Neural cell (in vitro differentiated cells): ENCODE measurements around the gene ZMYND11. TPM values are rescaled to one million over a fixed set of nuclear protein-coding genes. Genes with fewer than 3 reads are reported as not detected.

ENCODE experiments used
- H2AFZ ChIP-seq: fragments of 200-600, 300-800 bp; sonication (generic), shearing (Covaris generic); 2 replicates; pipeline ENCODE4 v1.6.0; 2014; ENCODE audit warnings: low read depth, mild to moderate bottlenecking, antibody characterized with exemption, low read length, moderate library complexity
- H3F3A ChIP-seq: fragments of 200-600 bp; shearing (Covaris generic); 2 replicates; pipeline ENCODE4 v1.6.1; 2016; ENCODE audit warnings: mild to moderate bottlenecking, moderate library complexity, mixed read lengths, antibody characterized with exemption, low read length; ENCODE audit not compliant: insufficient read depth, poor library complexity, severe bottlenecking
- H3K27ac ChIP-seq: fragments of 200-600, 300-800 bp; sonication (generic), shearing (Covaris generic); 2 replicates; pipeline ENCODE4 v1.5.1; 2014; ENCODE audit warnings: mild to moderate bottlenecking, low read length, moderate library complexity
- H3K27me3 ChIP-seq: fragments of 300-800, 200-600 bp; sonication (generic), shearing (Covaris generic); 2 replicates; pipeline ENCODE4 v1.6.0; 2014; ENCODE audit warnings: mild to moderate bottlenecking, low read depth, low read length, moderate library complexity; ENCODE audit not compliant: insufficient read depth
- H3K36me3 ChIP-seq: fragments of 300-800, 200-600 bp; sonication (generic), shearing (Covaris generic); 2 replicates; pipeline ENCODE4 v1.5.1; 2014; ENCODE audit warnings: mild to moderate bottlenecking, antibody characterized with exemption, low read length, moderate library complexity; ENCODE audit not compliant: insufficient read depth
- H3K4me2 ChIP-seq: fragments of 300-800, 200-600 bp; sonication (generic), shearing (Covaris generic); 2 replicates; pipeline ENCODE4 v1.6.0; 2014; ENCODE audit warnings: mild to moderate bottlenecking, low read length
- H3K4me3 ChIP-seq: fragments of 300-800, 200-600 bp; sonication (generic), shearing (Covaris generic); 2 replicates; pipeline ENCODE4 v1.5.1; 2014; ENCODE audit warnings: mild to moderate bottlenecking, low read length, moderate library complexity
- H3K79me2 ChIP-seq: fragments of 200-600 bp; shearing (Covaris generic); replicated peaks from 2 replicates; pipeline ENCODE4 v1.6.0; 2014; ENCODE audit warnings: mild to moderate bottlenecking, low read length, moderate library complexity; ENCODE audit not compliant: insufficient read depth
- H3K9ac ChIP-seq: fragments of 300-800, 200-600 bp; sonication (generic), shearing (Covaris generic); 2 replicates; pipeline ENCODE4 v1.6.1; 2016; ENCODE audit warnings: mild to moderate bottlenecking, low read length, mixed read lengths
- H3K9me2 ChIP-seq: fragments of 200-600 bp; shearing (Covaris generic); 2 replicates; pipeline ENCODE4 v1.6.1; 2016; ENCODE audit warnings: mild to moderate bottlenecking, low read length, mixed read lengths; ENCODE audit not compliant: insufficient read depth
- H3K9me3 ChIP-seq: fragments of 200-600, 300-800 bp; sonication (generic), shearing (Covaris generic); 2 replicates; pipeline ENCODE4 v1.6.1; 2016; ENCODE audit warnings: mild to moderate bottlenecking, mixed run types, low read length, moderate library complexity, mixed read lengths
- H4K20me1 ChIP-seq: fragments of 200-600 bp; shearing (Covaris generic); 2 replicates; pipeline ENCODE4 v1.6.1; 2016; ENCODE audit warnings: mild to moderate bottlenecking, mixed run types; ENCODE audit not compliant: insufficient read depth
- CTCF ChIP-seq: fragments of 450-650 bp; IDR thresholded peaks from 2 replicates; pipeline ENCODE4 v1.5.1; 2014; ENCODE audit warnings: antibody characterized with exemption, mild to moderate bottlenecking, moderate library complexity; ENCODE audit not compliant: poor library complexity, severe bottlenecking
- EP300 ChIP-seq: fragments of 450-650 bp; conservative IDR thresholded peaks from 2 replicates; pipeline ENCODE4 v1.6.1; 2014; ENCODE audit warnings: antibody characterized with exemption, mild to moderate bottlenecking, moderate library complexity; ENCODE audit not compliant: poor library complexity, severe bottlenecking
- EZH2 ChIP-seq: fragments of 200-600, 300-800 bp; shearing (Covaris generic), sonication (generic); IDR thresholded peaks from 2 replicates; pipeline ENCODE4 v1.6.1; 2014; ENCODE audit warnings: antibody characterized with exemption, low read length, borderline replicate concordance, mild to moderate bottlenecking; ENCODE audit not compliant: insufficient read depth, poor library complexity, severe bottlenecking
- MXI1 ChIP-seq: fragments of 450-650 bp; conservative IDR thresholded peaks from 2 replicates; pipeline ENCODE4 v1.6.1; 2014; ENCODE audit warnings: antibody characterized with exemption, mild to moderate bottlenecking; ENCODE audit not compliant: poor library complexity, severe bottlenecking
- POLR2AphosphoS5 ChIP-seq: IDR thresholded peaks from 2 replicates; pipeline ENCODE4 v1.6.1; 2012
- RAD21 ChIP-seq: fragments of 450-650 bp; conservative IDR thresholded peaks from 2 replicates; pipeline ENCODE4 v1.6.1; 2014; ENCODE audit warnings: antibody characterized with exemption, mild to moderate bottlenecking, moderate library complexity
- REST ChIP-seq: IDR thresholded peaks from 2 replicates; pipeline ENCODE4 v1.6.1; 2012; ENCODE audit warnings: borderline replicate concordance
- SMC3 ChIP-seq: fragments of 450-650 bp; conservative IDR thresholded peaks from 2 replicates; pipeline ENCODE4 v1.6.1; 2014; ENCODE audit warnings: antibody characterized with exemption, mild to moderate bottlenecking, moderate library complexity; ENCODE audit not compliant: poor library complexity
- TAF1 ChIP-seq: IDR thresholded peaks from 2 replicates; pipeline ENCODE4 v1.6.1; 2012; ENCODE audit warnings: low read depth
- polyA plus RNA-seq: library from polyadenylated mRNA; depleted of rRNA; stranded (reverse); fragments of >200 nt; gene quantifications from 2 replicates; pipeline ENCODE4 v1.2.3, GENCODE V29; 2014

The ZMYND11 gene
- polyA plus RNA-seq, 1 donor from 2014 or later, result 122 TPM

- Histone ChIP-seq H3K79me2 (no peaks in the 10 kb centered on the region), H4K20me1 (no peaks in the 10 kb centered on the region), H3K9me2 (no peaks in the 10 kb centered on the region), H3F3A (no peaks in the 10 kb centered on the region), H3K4me3 (no peak overlapping the region), H3K36me3 (peaks cover 16% of the 10 kb centered on the region), H3K9ac (no peak overlapping the region), H3K9me3 (no peaks in the 10 kb centered on the region), H3K27me3 (no peaks in the 10 kb centered on the region), H3K27ac (no peak overlapping the region), H2AFZ (no peak overlapping the region), H3K4me2 (no peak overlapping the region)
- no peak for TF ChIP-seq SMC3
These were observed 109.0 kb downstream of the ZMYND11 start for GRCh38 chr10:244227-244626.

GRCh38 chr10:246431-246830, 111.2 kb downstream of the ZMYND11 start:
- TF ChIP-seq CTCF (no peak), MXI1 (no peak), RAD21 (no peak), REST (no peak), TAF1 (no peak), EZH2 (no peak), SMC3 (no peak), POLR2AphosphoS5 (no peak), EP300 (no peak)
- Histone ChIP-seq H3K4me3 (no peak overlapping the region), H3K9me2 (no peaks in the 10 kb centered on the region), H3K4me2 (no peak overlapping the region), H4K20me1 (no peaks in the 10 kb centered on the region), H3K79me2 (no peaks in the 10 kb centered on the region), H3K36me3 (peaks cover 16% of the 10 kb centered on the region), H3K27me3 (no peaks in the 10 kb centered on the region), H3K9ac (no peak overlapping the region), H2AFZ (no peak overlapping the region), H3F3A (no peaks in the 10 kb centered on the region), H3K9me3 (no peaks in the 10 kb centered on the region), H3K27ac (no peak overlapping the region)

GRCh38 chr10:247480-247879, 112.2 kb downstream of the ZMYND11 start:
- H3K27ac ChIP-seq, result no peak overlapping the region
- no peaks in the 10 kb centered on the region for H3K79me2 ChIP-seq
- H2AFZ ChIP-seq, result no peak overlapping the region
- no peaks in the 10 kb centered on the region for H3K27me3 ChIP-seq
- H3K9me3 ChIP-seq, result no peaks in the 10 kb centered on the region
- H3K4me3 ChIP-seq, result no peak overlapping the region
- no peaks in the 10 kb centered on the region for H4K20me1 ChIP-seq
- no peaks in the 10 kb centered on the region for H3F3A ChIP-seq
- H3K36me3 ChIP-seq, result peaks cover 16% of the 10 kb centered on the region
- TF ChIP-seq CTCF (no peak), EP300 (no peak), TAF1 (no peak), SMC3 (no peak), POLR2AphosphoS5 (no peak), MXI1 (no peak), RAD21 (no peak), REST (no peak), EZH2 (no peak)
- no peaks in the 10 kb centered on the region for H3K9me2 ChIP-seq
- no peak overlapping the region for H3K9ac ChIP-seq
- H3K4me2 ChIP-seq, result no peak overlapping the region
